Stimulated activated CD8-positive, alpha-beta memory T cell treated with anti-CD3 and anti-CD28 coated beads, Interleukin-12 subunit alpha, Interleukin-12 subunit beta, amount 100 ng/mL, for 24 hours (primary cell): Measurements from ENCODE around the gene PLPPR4.
"Not testable (repeated sequence)": the region's sequence is repeated elsewhere in the genome, so short reads cannot be mapped to it uniquely, and the experiment has no call there.

Experiments used
- DNase-seq: peaks from one replicate; pipeline ENCODE4 v3.0.0-alpha.2; 2020; ENCODE audit errors: extremely low read depth

Gene PLPPR4, protein sequence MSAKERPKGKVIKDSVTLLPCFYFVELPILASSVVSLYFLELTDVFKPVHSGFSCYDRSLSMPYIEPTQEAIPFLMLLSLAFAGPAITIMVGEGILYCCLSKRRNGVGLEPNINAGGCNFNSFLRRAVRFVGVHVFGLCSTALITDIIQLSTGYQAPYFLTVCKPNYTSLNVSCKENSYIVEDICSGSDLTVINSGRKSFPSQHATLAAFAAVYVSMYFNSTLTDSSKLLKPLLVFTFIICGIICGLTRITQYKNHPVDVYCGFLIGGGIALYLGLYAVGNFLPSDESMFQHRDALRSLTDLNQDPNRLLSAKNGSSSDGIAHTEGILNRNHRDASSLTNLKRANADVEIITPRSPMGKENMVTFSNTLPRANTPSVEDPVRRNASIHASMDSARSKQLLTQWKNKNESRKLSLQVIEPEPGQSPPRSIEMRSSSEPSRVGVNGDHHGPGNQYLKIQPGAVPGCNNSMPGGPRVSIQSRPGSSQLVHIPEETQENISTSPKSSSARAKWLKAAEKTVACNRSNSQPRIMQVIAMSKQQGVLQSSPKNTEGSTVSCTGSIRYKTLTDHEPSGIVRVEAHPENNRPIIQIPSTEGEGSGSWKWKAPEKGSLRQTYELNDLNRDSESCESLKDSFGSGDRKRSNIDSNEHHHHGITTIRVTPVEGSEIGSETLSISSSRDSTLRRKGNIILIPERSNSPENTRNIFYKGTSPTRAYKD

DNA sequence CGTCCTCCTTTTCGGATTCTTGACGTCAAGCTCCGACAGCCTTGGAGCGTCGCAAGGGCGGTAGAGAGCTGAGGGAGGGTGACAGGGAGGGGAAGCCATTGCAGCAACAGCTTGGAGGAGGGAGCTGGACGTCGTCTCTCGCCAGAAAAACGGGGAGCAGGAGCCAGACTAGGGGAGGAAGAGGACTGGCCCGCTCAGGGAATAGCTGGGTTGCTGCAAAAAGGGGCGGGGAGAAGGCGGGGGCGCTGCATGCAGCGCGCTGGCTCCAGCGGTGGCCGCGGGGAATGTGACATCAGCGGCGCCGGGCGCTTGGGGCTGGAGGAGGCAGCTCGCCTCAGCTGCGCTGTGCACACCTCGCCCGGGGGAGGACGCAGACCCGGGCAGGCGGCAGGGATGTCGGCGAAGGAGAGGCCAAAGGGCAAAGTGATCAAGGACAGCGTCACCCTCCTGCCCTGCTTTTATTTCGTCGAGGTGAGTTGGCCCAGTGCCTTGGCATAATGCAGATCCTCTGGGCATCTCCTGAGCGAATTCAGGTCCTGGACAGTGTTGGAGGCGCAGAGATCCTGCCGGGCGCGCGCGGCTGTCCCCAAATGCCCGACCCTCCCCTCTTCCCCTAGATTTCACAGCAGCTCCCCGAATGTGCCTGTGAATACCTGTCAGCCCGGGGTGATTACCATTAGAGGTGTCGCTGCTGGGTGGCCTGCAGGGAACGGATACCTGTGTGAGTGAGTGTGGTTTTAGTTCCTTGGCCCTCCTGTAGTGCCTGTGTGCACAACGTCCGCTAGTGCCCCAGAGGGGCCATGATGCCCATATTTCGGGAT, at the start of gene PLPPR4:
Gene PLPPR4, plus strand, starts transcription at position 292 of the 821 bp plus-strand sequence. Its CDS starts 102 bp downstream, at position 394.
- DNase-seq: peak; percentile 1

DNA sequence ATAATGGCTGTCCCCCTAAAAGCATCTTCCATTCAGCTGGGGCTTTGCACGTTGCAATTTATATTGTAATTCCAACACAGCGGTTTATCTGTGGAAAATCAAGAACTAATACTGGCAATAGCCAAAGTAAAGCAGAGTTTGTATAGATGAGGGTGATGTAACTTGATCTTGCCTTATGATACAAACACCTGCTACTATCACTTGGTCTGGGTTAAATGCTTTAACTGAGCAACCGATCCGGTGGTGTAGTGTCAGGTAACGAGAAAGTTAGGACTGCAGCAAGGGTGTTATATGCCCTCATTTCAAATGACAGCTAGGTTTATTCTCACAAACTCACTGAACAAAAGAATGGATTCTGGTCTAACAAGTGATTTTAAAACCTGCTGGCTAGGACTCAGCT, 47.3 kb upstream of the PLPPR4 start:
- DNase-seq: no peak

DNA sequence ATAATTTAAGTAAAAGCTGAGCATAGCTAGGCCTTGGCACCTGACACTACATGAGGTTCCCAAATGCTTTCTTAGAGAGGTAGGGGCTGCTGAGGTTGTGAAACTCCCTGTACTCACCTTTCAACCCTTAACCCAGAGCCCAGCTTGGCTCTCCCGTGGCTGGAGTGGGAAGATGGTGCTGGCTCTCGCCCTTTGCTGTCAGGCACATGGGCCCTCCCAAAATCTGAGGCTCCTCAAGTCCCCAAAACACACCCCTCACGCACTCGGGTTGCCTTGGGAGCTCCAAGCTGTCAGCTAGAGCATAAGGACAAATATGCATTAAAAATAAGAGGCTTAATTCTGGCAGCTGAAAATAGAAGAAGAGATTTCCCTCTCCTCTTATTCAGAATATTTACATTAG, 46.7 kb upstream of the PLPPR4 start:
- no peak for DNase-seq

DNA sequence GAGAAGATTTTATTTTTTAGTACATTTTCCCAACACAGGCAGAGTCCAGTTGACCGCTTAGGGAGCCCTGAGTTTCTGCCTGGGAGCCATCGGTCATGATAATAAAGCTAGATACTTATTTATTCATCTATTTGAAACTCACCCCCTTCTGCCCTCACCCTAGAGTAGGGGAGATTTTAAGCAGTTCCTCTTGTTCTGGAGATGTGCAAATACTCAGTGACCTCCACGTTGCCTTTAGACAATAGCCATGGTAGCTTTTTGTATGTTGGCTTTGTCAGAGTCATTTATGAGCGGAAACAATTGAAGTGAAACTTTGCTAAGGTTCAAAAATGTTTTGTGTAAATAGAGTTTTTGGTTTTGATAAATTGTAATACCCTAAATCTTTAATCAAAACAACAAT, 45.7 kb upstream of the PLPPR4 start:
- DNase-seq: no peak

DNA sequence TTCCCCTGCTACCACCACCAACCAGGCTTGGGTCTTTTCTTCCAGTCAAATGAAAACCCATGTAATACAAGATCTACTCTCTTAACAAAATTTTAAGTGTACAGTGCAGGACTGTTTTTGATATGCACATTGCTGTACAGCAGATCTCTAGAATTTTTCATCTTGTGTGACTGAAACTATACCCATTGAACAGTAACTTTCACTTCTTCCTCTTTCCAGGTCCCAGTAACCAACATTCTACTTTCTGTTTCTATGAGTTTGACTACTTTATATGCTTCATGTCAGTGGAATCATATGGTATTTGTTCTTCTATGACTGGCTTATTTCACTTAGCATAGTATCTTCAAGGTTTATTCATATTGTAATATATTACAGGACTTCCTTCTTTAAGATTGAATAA, 45.3 kb upstream of the PLPPR4 start:
- no peak for DNase-seq

DNA sequence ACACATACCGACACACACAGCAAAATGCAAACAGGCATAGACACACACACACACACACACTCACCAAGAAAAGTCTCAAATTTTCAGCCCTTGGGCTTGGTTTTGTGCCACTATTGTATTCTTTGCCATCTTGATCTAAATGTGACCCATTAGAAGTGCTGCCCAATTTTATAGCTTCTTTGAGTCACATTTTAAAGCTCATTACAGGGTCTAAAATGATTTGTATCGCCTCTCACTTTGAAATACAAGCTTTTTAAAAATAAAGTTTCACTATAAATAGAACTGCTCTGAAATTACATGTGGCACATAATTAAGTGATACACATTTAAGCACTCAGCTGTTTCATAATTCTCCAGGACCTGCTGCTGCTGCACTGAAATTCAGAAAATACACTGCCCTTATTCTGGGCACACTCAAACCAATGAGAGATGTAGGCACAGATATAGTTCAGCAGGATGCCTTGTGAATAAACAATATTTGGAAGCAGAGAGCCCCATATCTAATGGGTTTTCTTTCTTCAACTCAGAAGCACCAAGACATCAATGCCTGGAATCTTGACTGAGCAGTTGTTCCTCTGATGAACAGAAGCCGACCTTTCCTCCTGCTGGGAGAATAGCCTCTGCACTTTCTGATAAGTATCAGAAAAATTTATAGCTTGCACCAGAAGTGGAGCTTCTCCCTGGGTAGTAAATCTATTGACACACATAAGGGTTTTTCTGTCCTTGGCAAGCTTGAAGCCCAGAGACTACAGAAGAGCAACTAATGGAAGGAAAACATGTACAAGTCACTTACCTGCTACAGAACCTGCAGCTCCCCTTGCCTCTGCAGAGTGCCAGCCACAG, 37.0 kb upstream of the PLPPR4 start:
- no peak for DNase-seq

DNA sequence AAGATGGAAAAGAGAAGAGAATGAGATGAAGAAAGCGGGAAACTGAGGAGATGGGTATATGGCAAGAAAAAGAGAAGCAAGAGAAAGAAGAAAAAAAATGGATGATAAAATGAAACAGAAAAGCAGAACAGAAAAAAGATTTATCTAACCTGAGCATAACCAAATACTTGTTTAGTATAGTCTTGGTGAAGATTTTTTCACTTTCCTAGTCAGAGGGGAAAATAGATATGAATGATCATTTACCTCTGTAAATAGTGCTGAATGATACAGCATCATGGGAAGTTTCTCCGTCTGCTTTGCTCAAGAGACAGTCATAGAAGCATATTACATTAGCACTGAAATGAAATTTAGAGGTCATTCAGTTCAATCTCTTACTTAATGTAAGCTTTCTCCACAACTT, 36.1 kb upstream of the PLPPR4 start:
- DNase-seq: no peak

DNA sequence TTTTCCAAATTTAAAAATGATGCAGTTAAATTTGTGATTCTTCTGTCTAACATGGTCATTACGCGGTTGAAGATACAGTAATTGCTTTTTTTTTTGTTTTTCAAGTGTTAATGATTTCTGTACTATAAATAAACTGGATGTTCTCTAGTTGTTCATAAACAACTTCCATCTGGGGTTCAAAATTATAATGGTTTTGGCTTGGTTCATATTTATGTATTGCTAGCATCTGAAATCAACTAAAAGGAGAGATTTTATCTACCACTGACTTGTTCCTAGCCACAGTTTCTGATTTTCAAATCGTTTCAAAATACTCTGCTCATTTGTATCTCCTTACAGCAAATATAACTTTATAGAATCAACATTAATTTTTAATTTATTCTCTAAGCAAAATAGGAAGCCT, 35.2 kb upstream of the PLPPR4 start:
- DNase-seq: no peak

DNA sequence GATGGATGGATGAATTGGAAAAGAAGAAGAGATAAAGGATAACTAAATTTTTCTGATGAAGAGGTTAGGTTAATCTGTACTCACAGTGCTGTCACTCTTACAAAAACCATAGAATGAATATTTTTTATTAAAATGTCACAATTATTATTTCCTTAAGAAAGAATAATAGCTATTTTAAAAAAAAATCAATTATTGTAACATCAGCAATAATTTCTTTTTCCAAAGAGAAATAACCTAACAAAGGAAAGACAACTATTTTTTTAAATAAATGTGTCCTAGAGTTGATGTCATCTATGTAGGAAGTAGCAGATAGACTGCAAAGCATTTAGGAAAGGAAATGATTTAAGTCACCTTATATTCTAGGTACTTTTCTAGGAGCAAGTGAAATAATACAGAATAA, 33.6 kb upstream of the PLPPR4 start:
- DNase-seq: no peak

DNA sequence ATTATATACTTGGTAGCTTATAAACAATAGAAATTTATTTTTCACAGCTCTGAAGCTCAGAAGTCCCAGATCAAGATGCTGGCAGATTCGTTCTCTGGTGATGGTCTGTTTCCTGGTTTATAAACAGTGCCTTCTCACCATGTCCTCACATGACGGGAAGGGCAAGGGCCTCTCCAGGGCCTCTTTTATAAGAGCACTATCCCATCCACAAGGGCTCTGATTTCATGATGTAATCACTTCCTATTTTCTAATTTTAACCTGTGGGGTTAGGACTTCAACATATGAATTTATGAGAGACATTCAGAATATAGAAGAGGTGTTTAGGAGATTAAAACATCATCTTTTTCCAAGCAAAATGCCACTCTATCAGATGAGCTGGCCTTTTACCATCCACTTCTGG, 32.1 kb upstream of the PLPPR4 start:
- no peak for DNase-seq

DNA sequence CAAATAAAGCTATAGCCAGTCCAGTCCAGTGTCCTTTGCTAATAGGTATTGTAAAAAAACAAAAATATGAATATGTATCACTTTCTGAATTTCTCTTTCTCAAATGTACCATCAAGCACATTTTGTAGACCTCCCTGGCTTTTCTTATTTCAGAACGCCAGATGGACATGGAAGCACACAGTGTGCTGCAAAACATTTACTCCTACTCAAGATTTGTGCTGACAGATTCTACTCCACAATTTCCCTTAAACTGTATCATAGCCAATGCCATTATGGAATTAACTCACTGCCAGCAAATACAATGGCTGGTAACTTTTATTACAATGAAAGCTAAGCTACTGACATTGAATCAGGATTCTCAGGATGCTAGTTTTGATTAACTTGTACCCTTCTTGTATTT, 30.8 kb upstream of the PLPPR4 start:
- no peak for DNase-seq

DNA sequence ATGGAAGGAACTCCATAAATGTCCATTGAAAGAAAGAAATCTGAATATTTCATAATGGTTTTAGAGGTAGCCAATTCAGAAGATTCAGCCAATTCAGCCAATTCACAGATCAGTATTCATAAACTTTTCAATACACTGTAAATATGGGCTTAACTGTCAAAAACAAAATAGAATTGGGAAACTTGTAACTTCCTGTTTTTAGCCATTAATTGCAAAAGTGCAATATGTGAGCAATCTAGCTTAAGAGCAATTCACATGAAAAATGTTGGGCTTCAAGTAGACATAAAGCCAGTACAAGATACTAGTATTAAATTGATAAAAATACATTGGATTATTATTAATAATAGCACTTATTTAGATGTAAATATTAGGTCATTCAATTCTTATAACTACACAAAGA, 27.5 kb upstream of the PLPPR4 start:
- no peak for DNase-seq

DNA sequence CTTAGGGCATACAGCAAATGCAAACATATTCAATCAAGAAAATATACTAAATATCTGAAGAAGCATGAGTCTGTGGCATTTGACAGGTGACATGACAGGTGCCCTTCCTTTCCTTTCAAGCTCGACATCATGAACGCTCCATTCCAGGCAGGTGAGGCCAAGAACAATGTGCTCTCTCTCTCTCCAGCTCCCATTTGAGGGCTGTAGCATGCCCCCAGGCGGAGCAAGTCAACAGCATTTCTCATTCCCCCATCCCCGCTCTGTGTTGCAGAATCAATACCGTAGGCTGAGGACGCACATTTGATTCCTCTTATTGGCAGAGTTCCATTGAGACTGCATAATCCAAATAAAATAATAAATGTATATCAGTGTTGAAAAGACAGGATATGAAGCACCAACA, 24.6 kb upstream of the PLPPR4 start:
- DNase-seq: no peak

DNA sequence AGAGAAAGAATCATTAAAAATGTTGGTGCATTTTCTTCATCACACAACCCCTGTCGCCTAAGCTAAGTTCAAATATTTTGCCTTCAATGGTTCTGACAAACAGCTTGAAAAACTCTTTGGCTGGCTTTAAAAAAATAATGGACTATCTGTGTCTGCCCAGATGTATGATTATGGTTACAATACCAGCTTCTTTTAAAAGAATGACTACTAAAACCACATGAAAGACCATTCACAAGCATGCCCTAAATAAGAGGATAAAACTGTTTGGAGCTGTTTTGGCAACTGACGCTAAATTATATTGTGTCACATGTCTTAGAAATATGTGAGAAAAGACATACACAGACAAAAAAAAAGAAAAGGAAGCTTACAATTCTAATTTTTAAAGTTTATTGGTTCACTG, 23.7 kb upstream of the PLPPR4 start:
- DNase-seq: no peak

DNA sequence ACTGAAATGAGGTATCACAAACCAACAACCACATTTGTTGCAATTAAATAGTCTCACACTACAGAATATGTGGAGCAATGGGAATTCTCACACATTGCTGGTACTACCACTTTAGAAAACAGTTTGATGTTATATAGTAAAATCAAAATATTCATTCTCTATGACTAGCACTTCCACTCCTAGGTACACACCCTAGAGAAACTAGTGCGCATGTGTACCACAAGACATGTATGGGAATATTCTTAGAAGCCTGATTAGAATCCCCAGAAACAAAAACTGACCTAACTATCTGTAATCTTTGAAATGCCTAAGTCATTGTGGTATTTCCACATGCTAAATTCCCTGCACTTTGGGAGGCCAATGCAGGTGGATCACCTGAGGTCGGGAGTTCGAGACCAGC, 18.1 kb upstream of the PLPPR4 start:
- DNase-seq: no peak

DNA sequence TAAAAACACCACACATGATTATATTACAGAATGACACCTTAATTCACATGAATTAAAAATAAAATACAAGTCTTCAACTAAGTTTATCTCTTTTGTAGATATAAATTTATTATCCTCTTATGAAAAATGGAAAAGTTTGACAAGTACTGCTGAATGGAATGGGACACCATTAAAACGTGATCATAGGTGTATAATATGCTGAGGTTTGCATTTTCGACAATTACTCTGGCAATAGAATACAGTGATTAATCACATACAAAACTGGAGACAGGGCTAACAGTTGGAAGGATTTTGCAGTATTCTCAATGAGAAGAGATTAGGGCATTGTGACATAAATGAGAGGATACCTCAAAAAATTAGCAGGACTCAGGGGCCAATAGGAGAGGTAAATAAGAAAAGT, 17.1 kb upstream of the PLPPR4 start:
- DNase-seq: no peak

DNA sequence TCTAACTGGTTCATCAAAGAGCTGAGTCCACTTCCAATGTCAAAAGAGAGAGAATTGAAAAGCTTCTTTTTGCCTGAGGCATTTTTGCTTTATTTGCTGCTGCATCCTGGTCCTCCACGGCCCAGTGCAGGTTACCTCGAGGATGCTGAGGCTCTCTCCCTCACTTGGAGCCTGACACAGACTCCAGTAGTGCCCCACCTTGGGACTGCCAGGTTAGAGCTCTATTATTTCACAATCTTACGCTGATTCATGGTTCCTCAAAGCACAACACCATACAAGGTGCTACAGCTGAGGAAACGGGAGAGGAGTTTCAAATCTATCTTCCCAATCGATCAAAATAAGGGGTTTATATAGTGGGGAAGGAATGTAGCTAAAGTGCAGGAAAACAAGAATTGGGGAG, 13.6 kb upstream of the PLPPR4 start:
- DNase-seq: no peak

DNA sequence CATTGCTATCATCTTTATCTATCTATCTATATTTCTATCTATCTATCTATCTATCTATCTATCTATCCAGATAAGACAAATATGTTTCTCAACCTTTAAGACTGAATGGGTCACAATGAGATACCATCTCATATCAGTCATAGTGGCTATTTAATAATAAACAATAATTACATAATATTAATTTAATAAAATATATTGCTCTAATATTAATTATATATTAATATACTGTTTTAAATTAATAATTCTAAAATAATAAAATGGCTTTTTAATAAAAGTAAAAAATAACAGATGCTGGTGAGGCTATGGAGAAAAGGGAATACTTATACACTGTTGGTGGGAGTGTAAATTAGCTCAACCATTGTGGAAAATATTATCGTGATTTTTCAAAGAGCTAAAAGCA, 13.0 kb upstream of the PLPPR4 start:
- no peak for DNase-seq

DNA sequence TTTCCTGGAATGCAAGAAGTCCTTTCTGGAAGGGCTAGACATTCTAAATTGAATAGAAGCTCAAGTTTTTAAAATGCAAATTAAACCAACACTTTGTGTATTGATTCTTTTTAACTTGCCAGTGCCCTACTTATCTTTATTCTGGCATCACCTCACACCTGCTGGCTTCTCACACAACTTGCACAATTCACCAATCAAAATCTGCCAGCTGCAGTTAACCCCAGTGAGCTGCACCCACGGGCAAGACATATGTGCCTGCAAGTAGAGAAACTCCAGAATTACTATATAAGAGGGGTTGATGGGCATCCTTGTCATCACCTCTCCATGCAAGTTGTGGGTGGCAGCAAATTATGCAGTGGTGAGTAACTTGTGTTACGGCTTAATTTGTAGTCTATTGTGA, 11.7 kb upstream of the PLPPR4 start:
- no peak for DNase-seq

DNA sequence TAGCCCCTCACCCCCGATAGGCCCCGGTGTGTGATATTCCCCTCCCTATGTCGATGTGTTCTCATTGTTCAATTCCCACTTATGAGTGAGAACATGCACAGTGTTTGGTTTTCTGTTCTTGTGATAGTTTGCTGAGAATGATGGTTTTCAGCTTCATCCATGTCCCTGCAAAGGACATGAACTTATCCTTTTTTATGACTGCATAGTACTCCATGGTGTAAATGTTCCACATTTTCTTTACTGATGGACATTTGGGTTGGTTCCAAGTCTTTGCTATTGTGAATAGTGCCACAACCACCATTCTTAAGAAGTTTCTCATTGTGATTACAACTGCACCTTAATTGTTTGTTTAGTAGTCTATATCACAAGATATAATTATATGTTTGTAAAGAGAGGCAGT, 3.9 kb upstream of the PLPPR4 start:
- DNase-seq: not testable (repeated sequence)

DNA sequence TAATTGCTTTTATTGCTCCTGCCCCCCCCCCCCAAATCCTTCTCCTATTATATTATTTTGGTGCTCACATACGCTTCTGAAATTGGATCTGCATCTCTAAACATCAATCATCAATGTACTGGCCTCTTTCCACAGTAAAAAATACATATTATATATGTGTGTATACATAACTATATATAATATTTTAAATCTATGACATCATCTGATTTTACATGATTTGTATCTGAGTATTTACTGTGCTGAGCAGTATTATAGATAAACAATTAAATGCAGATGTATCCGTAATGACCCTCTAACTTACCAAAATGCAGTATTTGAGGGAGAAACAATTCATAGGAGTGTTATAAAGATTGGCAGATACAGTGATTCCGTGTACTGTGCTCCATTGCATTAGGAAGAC, 832 bp downstream of the PLPPR4 start:
- DNase-seq: no peak

DNA sequence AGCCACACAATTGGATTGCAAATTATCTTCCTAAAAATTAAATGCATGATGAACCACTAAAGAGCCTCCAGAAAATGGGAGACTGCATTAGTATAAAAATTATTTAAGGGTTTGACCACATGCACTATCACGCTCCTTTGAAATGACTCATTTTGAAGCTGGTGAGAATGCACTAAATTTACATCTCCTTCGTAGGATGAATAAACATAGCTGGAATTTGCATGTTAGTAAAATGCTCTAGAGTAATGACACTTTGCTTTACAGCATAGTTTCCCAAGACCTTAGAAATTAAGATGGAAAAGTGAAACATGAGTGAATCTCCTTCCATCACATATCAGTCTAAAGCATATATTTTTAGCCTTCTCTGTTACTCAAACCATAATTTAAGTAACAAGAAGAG, 2.4 kb downstream of the PLPPR4 start:
- DNase-seq: no peak
